SH-SY5Y (cell line): ENCODE measurements around the gene OLFML1.

Experiments
- GATA2 ChIP-seq: IDR thresholded peaks from 2 replicates; pipeline ENCODE4 v1.6.1; 2011; ENCODE audit warnings: mild to moderate bottlenecking, low read depth, low read length
- GATA3 ChIP-seq: IDR thresholded peaks from 2 replicates; pipeline ENCODE4 v1.6.1; 2011; ENCODE audit warnings: low read depth, mild to moderate bottlenecking, low read length, moderate library complexity

- TF ChIP-seq GATA2 (no peak), GATA3 (no peak)
Measured at GRCh38 chr11:7520011-7520942, 35.0 kb downstream of the OLFML1 start.
